Ovary (tissue), 9 donors: ENCODE measurements around the gene PAN3. TPM values are rescaled to one million over a fixed set of nuclear protein-coding genes. Genes with fewer than 3 reads are reported as not detected.

Experiments
- DNase-seq, 5 donors: peaks; one replicate each; pipeline ENCODE4 v3.0.0-alpha.2; 2019 to 2020
- H3K27ac ChIP-seq, 2 donors: fragments of 200-600 bp; one replicate each; pipeline versions ENCODE4 v1.5.1 to v1.8.0; 2019 to 2022
- H3K27me3 ChIP-seq: fragments of 200-600 bp; one replicate; pipeline ENCODE4 v1.8.0; 2022
- H3K36me3 ChIP-seq: fragments of 200-600 bp; sonication (generic); one replicate; pipeline ENCODE4 v1.5.1; 2019
- H3K4me1 ChIP-seq: one replicate; pipeline ENCODE4 v1.8.1; 2013; ENCODE audit warnings: mild to moderate bottlenecking, moderate library complexity; ENCODE audit not compliant: insufficient read depth
- H3K4me3 ChIP-seq: fragments of 200-600 bp; sonication (generic); one replicate; pipeline ENCODE4 v1.5.1; 2017
- H3K9me3 ChIP-seq, 2 donors: fragments of 200-600 bp in 1 of 2; sonication (generic) in 1 of 2; one replicate each; pipeline versions ENCODE4 v1.5.1 to v1.8.1; 2013 to 2019; ENCODE audit warnings: mild to moderate bottlenecking in 1 of 2, moderate library complexity in 1 of 2
- CTCF ChIP-seq, 3 donors: fragments of 450-650 bp in 2 of 3; fragments of 200-600 bp in 1 of 3; IDR thresholded peaks; one replicate each; pipeline versions ENCODE4 v1.5.1 to v1.8.0; 2016 to 2022; ENCODE audit warnings: antibody characterized with exemption in 3 of 3, mild to moderate bottlenecking in 1 of 3
- EP300 ChIP-seq: sonication (generic); formaldehyde crosslinking; IDR thresholded peaks from one replicate; pipeline ENCODE4 v1.6.1; 2017; ENCODE audit warnings: antibody characterized with exemption
- POLR2A ChIP-seq: fragments of 450-650 bp; IDR thresholded peaks from one replicate; pipeline ENCODE4 v1.6.1; 2017; ENCODE audit warnings: antibody characterized with exemption, mild to moderate bottlenecking, moderate library complexity
- WGBS, 3 donors: extraction: QIAGEN DNeasy Blood & Tissue Kit in 1 of 3; methylation state at CpG; one replicate each; pipeline versions ENCODE4 v1.1.5 to v1.1.7; 2013 to 2017; 5-methylcytosine and 5-hydroxymethylcytosine counted together
- intact Hi-C, 4 donors: fragments of 100-400 bp; cut with DNase I; formaldehyde crosslinking; loops; one replicate each; pipeline versions ENCODE4 v1.11.0 to v1.15.1; 2022 to 2023
- polyA plus RNA-seq, 2 donors: library from polyadenylated mRNA; stranded (reverse); fragments of 200-250 nt in 1 of 2; fragments of 350-450 nt in 1 of 2; fragmentation: Illumina TruSeq in 1 of 2; extraction: RNeasy Lipid Tissue Mini Kit (QIAGEN cat#74804) in 1 of 2; gene quantifications; one replicate each; pipeline ENCODE4 v1.2.3, GENCODE V29; 2013 to 2014
- total RNA-seq, 7 donors: library from RNA; depleted of rRNA in 2 of 7; stranded (reverse); fragments of >200 nt in 2 of 7; fragmentation: NEBNext Ultra II Directional in 3 of 7; extraction: Animal tissue kit (Norgen Biotek cat#: 25700) in 3 of 7; gene quantifications; one replicate each; pipeline versions ENCODE4 v1.1.0 to v1.2.4, GENCODE V29; 2016 to 2023
- donor health status: DM: no; HTN: no; CAD: no; lungs with moderate emphysema.
- donor health status: DM: no; HTN: no; CAD: no.
- donor health status: Bipolar disorder and iron deficiency.
- donor health status: DM: yes; HTN: yes; CAD: no.
- donor health status: DM: no; HTN: no; CAD: no.
- donor health status: DM: yes; HTN: yes; CAD: no.

The PAN3 gene
- total and polyA plus RNA-seq, 9 donors = 13.2 to 40.7 (median 35.7) TPM

GRCh38 chr13:28327373-28328270, 189.3 kb downstream of the PAN3 start:
- Histone ChIP-seq H3K4me3 (no peak overlapping the region), H3K27me3 (no peaks in the 10 kb centered on the region), H3K9me3 (no peaks in the 10 kb centered on the region), H3K27ac (no peak overlapping the region), H3K36me3 (no peaks in the 10 kb centered on the region), H3K4me1 (peaks cover 4% of the 10 kb centered on the region)
- intact Hi-C loops = no loop called here
- TF ChIP-seq CTCF (IDR thresholded peaks at IDR 0.05) (no peak), EP300 (no peak), POLR2A (no peak)
- no peak for DNase-seq
- WGBS, 3 donors = 92 to 94% (median 94%) methylated on average over 14 of the region's 14 CpGs

GRCh38 chr13:28328271-28328607, 189.9 kb downstream of the PAN3 start:
- no peak for DNase-seq
- TF ChIP-seq CTCF (IDR thresholded peaks at IDR 0.05) (no peak), POLR2A (no peak), EP300 (no peak)
- H3K36me3 ChIP-seq = no peaks in the 10 kb centered on the region
- H3K9me3 ChIP-seq = no peaks in the 10 kb centered on the region
- intact Hi-C loops = no loop called here
- no peak overlapping the region for H3K27ac ChIP-seq
- H3K4me3 ChIP-seq = no peak overlapping the region
- H3K27me3 ChIP-seq = no peaks in the 10 kb centered on the region
- peaks cover 4% of the 10 kb centered on the region for H3K4me1 ChIP-seq
- WGBS, 3 donors = 71 to 84% (median 71%) methylated on average over 8 of the region's 8 CpGs

- WGBS, 3 donors = 23 to 25% (median 24%) methylated on average over 17 of the region's 17 CpGs
- H3K4me1 ChIP-seq = peaks cover 4% of the 10 kb centered on the region
- no peak overlapping the region for H3K27ac ChIP-seq
- TF ChIP-seq CTCF (IDR thresholded peaks at IDR 0.05) (no peak), POLR2A (no peak), EP300 (no peak)
- H3K36me3 ChIP-seq = no peaks in the 10 kb centered on the region
- H3K27me3 ChIP-seq = no peaks in the 10 kb centered on the region
- DNase-seq = peak in 3 of 5 donors; percentile 11 to 42 (median 20)
- H3K9me3 ChIP-seq = no peaks in the 10 kb centered on the region
- intact Hi-C loops = no loop called here
- H3K4me3 ChIP-seq = no peak overlapping the region
These were observed 191.2 kb downstream of the PAN3 start for GRCh38 chr13:28329395-28330158.

GRCh38 chr13:28333204-28333881, 195.0 kb downstream of the PAN3 start:
- WGBS, 3 donors = 86 to 92% (median 91%) methylated on average over 2 of the region's 2 CpGs
- Histone ChIP-seq H3K27me3 (no peaks in the 10 kb centered on the region), H3K4me1 (peaks cover 7% of the 10 kb centered on the region), H3K36me3 (no peaks in the 10 kb centered on the region), H3K27ac (no peak overlapping the region), H3K9me3 (no peaks in the 10 kb centered on the region), H3K4me3 (no peak overlapping the region)
- intact Hi-C loops = no loop called here
- no peak for DNase-seq
- TF ChIP-seq POLR2A (no peak), CTCF (IDR thresholded peaks at IDR 0.05) (no peak)
